ENCODE results near the gene GRAP2. TPM values are rescaled to one million over a fixed set of nuclear protein-coding genes. Genes with fewer than 3 reads are reported as not detected.

Gene GRAP2
- total and polyA plus RNA-seq, 2 of the 4 experiments (the other 2 are of a cell fraction): not detected

DNA sequence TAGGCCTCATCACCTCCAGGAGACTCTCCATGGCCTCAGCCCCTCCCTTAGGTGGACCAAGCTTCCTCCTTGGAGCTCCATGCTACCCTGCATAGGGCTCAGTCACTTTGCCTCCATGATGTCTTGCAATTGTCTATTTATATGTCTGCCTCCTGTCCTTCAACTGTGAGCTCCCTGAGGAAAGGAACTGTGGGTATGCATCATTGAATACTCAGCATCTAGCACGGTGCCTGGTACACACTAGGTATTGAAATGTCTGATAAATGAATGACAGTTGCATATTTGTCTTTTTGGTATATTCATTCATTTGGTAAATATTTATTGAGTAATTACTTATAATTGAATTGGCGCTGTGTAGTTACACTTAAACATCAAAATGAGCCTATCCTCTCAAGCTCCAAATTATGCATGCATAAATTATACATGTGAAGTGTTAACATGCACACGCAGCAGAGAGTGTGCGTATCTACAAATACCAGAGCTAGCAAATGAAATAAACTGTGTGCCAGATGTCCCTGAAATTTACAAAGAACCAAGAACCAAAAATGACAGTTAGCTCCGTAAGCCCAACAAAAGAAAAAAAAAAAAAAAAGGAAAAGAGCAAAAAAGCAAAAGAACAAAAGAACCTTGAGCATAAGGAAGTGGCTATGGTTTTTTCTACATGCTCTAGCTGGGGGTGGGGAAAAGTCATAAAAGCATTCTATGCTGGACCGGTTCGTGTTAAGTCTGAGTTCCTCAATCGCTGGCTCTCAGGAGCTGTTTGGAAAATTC is 25.2 kb downstream of the GRAP2 start:
- no peak overlapping the region for H3K4me2 ChIP-seq (ENCODE audit: low read depth, low read length)
- H3K4me3 ChIP-seq (ENCODE audit: insufficient read depth, low read depth, low read length): no peak overlapping the region
- WGBS, 2 experiments (ENCODE audit: extremely low coverage in 2 of 2, insufficient read length in 1 of 2): 53% methylated on average over 3 of the region's 8 CpGs; no CpG with 5 or more reads in 1 of the 2 experiments
- H4K5ac ChIP-seq (ENCODE audit: low read depth, low read length): no peak overlapping the region
- no peak overlapping the region for H2AFZ ChIP-seq (replicated peaks; ENCODE audit: low read length, poor library complexity)
- H4K91ac ChIP-seq (ENCODE audit: insufficient read depth, low read depth, low read length): no peak overlapping the region
- no peaks in the 10 kb centered on the region; the same call in 1 of the 2 replicates for H3K4me1 ChIP-seq (ENCODE audit: control insufficient read depth, insufficient read depth, low read length)
- no peak overlapping the region for H2BK120ac ChIP-seq (ENCODE audit: low read depth, low read length)
- no peak overlapping the region for H3K14ac ChIP-seq (replicated peaks; ENCODE audit: low read depth, low read length)
- H3K9me3 ChIP-seq (ENCODE audit: control insufficient read depth, insufficient read depth, low read length): no peaks in the 10 kb centered on the region
- intact Hi-C loops (cut with micrococcal nuclease): no loop called here
- no peak overlapping the region for H3K56ac ChIP-seq (ENCODE audit: extremely low read depth, insufficient read depth, low read length)
- no peak overlapping the region for H3K9ac ChIP-seq (ENCODE audit: low read depth, low read length)
- in situ Hi-C loops (cut with MboI; ENCODE audit: low sequenced_read_pairs): no loop called here
- no peak overlapping the region for H2AK9ac ChIP-seq (replicated peaks; ENCODE audit: low read depth, low read length, poor library complexity)
- no peak overlapping the region for H4K8ac ChIP-seq (ENCODE audit: low read depth in 2 of 2, low read length in 2 of 2)
- no peak overlapping the region for H2BK15ac ChIP-seq (ENCODE audit: low read depth, low read length)
- no peaks in the 10 kb centered on the region for H3K36me3 ChIP-seq (ENCODE audit: control insufficient read depth, insufficient read depth, low read length)
- H2BK20ac ChIP-seq (ENCODE audit: low read depth, low read length): no peak overlapping the region
- no peaks in the 10 kb centered on the region for H3K79me1 ChIP-seq (ENCODE audit: low read depth in 1 of 2, low read length in 2 of 2)
- H3K18ac ChIP-seq (ENCODE audit: low read depth, low read length): no peak overlapping the region
- peaks cover 69% of the 10 kb centered on the region for H3K27me3 ChIP-seq (ENCODE audit: control insufficient read depth, insufficient read depth, low read length)
- DNase-seq (no peak), ATAC-seq (ENCODE audit: low read depth) (no peak)
- H3K4ac ChIP-seq (ENCODE audit: low read depth, low read length): no peak overlapping the region
- no peaks in the 10 kb centered on the region for H4K20me1 ChIP-seq (ENCODE audit: insufficient read depth, low read length)
- BruUV-seq (replicated peaks): no TSS peak
- ChIA-PET CTCF (interaction anchor here (0.5 kb wide), 1 partner anchor 369 kb away, joined by 3 read pairs; no protein-coding TSS in a partner anchor), POLR2A (ENCODE audit: unreplicated experiment) (no interaction called here)
- dilution Hi-C loops (cut with HindIII; ENCODE audit: low sequenced_read_pairs, unreplicated experiment): no loop called here
- TF ChIP-seq POLR2A (IDR thresholded peaks at IDR 0.05; ENCODE audit: low read depth, low read length) (no peak), FOS (IDR thresholded peaks at IDR 0.05; ENCODE audit: low read depth, low read length) (no peak), NFE2L2 (IDR thresholded peaks at IDR 0.05; ENCODE audit: low read depth, low read length) (no peak), SMC3 (IDR thresholded peaks at IDR 0.05; ENCODE audit: low read depth, low read length) (no peak), RFX5 (IDR thresholded peaks at IDR 0.05; ENCODE audit: low read depth, low read length) (no peak), CHD1 (IDR thresholded peaks at IDR 0.05; ENCODE audit: low read depth, low read length) (no peak), CEBPB (IDR thresholded peaks at IDR 0.05; ENCODE audit: low read depth, low read length) (no peak), MXI1 (IDR thresholded peaks at IDR 0.05; ENCODE audit: borderline replicate concordance, low read depth, low read length) (no peak), MAFK (IDR thresholded peaks at IDR 0.05; ENCODE audit: low read depth, low read length) (no peak)
- TF ChIP-seq, protein P1, sequence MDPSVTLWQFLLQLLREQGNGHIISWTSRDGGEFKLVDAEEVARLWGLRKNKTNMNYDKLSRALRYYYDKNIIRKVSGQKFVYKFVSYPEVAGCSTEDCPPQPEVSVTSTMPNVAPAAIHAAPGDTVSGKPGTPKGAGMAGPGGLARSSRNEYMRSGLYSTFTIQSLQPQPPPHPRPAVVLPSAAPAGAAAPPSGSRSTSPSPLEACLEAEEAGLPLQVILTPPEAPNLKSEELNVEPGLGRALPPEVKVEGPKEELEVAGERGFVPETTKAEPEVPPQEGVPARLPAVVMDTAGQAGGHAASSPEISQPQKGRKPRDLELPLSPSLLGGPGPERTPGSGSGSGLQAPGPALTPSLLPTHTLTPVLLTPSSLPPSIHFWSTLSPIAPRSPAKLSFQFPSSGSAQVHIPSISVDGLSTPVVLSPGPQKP (IDR thresholded peaks at IDR 0.05; ENCODE audit: borderline replicate concordance, low read depth, low read length): no peak
- TF ChIP-seq, protein P2, sequence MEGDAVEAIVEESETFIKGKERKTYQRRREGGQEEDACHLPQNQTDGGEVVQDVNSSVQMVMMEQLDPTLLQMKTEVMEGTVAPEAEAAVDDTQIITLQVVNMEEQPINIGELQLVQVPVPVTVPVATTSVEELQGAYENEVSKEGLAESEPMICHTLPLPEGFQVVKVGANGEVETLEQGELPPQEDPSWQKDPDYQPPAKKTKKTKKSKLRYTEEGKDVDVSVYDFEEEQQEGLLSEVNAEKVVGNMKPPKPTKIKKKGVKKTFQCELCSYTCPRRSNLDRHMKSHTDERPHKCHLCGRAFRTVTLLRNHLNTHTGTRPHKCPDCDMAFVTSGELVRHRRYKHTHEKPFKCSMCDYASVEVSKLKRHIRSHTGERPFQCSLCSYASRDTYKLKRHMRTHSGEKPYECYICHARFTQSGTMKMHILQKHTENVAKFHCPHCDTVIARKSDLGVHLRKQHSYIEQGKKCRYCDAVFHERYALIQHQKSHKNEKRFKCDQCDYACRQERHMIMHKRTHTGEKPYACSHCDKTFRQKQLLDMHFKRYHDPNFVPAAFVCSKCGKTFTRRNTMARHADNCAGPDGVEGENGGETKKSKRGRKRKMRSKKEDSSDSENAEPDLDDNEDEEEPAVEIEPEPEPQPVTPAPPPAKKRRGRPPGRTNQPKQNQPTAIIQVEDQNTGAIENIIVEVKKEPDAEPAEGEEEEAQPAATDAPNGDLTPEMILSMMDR (conservative IDR thresholded peaks at IDR 0.05; ENCODE audit: low read depth, low read length): no peak
- H2AK5ac ChIP-seq (ENCODE audit: low read depth, low read length): no peak overlapping the region
- no peaks in the 10 kb centered on the region; the same call in 1 of the 2 replicates for H3K9me1 ChIP-seq (ENCODE audit: insufficient read depth, low read length)
- no peak overlapping the region for H3K23ac ChIP-seq (ENCODE audit: low read depth, low read length)
- no peak overlapping the region for H2BK5ac ChIP-seq (ENCODE audit: low read depth, low read length, poor library complexity, severe bottlenecking)
- no peak overlapping the region for H3K27ac ChIP-seq (ENCODE audit: insufficient read depth, low read length)
